NCI-H748 (cell line): ENCODE measurements around the gene POMT1.
"Not testable (repeated sequence)": the region's sequence is repeated elsewhere in the genome, so short reads cannot be mapped to it uniquely, and the experiment has no call there.

ENCODE experiments used
- DNase-seq: peaks from one replicate; lab custom pipeline; 2025; ENCODE audit not compliant: unreplicated experiment; lab: John Stamatoyannopoulos, UW

POMT1 gene

GRCh38 chr9:131495785-131496184 is 6.9 kb upstream of the POMT1 start:
- no peak for DNase-seq

GRCh38 chr9:131496844-131497405 is 5.8 kb upstream of the POMT1 start:
- DNase-seq, result no peak

GRCh38 chr9:131499254-131499767 is 3.4 kb upstream of the POMT1 start:
- no peak for DNase-seq

- no peak for DNase-seq
These were observed 2.3 kb upstream of the POMT1 start for GRCh38 chr9:131500377-131500776.

DNA sequence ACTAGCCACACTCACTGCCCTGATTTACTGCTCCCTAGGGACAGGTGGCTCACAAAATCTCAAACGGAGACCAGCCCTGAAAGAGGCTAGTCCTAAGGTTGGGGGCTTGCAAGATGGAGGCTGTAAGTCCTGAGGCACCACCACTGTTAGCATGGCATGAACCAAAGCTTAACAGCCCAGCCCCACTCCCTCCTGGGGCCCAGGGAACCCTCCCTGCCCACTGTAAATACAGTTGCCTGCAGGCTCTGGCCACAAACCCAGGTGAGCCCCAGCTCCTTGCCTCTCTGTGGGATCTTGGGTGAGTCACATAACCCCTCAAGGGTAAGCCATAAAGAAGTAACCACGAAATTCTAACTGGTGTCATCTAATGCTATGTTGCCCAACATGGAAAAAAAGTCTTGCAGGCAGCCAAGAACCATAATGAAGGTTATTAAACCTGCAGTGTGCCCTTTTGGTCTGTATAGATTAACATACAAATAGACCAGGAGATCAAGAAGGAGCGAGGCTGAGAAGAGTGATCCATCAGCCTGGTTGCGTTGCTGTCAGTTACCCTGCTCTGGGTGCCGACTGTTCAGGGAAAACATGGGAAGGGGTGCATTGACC is 1.7 kb upstream of the POMT1 start:
- no peak for DNase-seq

DNA sequence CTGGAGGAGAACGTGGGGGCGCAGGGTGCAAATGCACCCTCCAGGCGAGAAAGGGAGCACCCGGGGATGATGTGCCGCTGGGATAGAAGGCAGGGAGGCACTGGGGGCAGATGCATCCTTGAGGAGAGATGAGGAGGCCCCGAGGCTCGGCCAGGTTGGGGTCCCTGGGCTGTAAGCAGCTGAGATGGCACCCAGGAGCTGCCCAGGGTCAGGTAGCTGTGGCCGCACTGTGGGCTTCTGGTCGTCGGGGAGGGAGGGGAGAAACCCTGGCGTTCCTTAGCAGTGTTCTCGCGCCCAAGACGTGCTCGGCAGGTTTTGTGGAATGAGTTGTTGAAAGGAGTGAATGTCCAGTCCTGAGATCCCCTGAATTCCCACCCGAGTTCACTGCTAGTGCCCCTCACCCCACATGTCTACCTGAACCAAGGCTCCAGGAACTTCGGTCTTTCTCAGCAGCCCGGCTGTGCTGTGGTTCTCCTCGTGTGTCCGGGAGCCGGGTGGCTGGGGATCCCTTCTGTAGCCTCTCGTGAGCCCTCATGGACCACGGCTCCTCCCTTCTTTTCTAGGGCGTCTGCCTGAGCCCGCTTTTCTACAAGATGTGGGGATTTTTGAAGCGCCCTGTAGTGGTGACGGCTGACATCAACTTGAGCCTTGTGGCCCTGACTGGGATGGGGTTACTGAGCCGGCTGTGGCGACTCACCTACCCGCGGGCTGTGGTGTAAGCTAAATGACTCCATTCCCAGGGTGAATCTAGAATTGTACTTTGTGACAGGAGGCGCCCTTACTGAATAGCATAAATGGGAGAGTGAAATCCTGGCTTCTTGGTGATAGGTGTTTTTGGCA is 1.1 kb downstream of the POMT1 start:
- DNase-seq, result no peak

DNA sequence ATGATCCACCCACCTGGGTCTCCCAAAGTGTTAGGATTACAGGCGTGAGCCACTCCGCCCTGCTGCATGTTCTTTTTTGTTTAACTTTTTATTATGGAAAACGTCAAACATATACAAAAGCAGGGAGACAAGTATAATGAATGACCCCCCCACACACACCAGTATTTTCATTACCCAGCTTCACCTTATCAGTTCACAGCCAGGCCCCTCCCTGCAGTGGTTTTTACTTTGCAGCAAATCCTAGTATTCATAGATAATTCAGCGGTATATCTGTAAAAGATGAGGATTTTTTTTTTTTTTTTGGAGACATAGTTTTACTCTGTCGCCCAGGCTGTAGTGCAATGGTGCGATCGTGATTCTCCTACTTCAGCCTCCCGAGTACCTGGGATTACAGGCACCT is 2.3 kb downstream of the POMT1 start:
- no peak for DNase-seq

DNA sequence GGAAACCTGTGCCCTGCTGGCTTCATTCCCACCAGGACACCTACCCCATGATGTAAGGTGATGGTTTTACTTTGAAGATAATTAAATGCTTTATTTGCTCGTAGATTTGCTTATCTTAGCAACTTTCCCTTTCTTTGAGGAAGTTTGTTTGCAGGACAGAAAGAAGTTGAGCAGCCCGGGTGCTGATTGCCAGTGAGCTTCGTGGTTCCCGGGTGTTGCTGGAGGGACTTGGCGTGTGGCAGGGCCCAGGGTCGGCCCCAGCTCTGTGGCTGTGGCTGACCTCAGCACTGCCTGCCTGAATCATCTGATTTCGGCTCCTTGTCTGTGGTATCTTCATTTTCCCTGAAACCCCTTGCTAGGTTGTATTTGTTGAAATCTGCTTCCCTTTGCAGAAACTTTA is 8.7 kb downstream of the POMT1 start:
- no peak for DNase-seq

DNA sequence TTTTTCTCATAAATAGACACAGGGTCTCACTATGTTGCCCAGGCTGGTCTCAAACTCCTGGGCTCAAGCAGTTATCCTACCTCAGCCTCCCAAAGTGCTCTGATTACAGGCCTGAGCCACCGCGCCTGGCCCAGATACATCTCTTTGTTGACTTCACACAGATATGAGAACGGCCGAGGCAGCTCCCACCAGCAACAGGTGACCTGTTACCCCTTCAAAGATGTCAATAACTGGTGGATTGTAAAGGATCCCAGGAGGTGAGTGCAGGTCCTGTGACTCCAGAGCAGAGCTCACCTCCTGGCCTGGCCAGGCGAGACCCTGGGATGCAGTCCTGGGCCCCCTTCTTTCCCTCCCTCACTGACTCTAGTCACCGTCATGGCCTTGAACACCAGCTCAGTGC is 9.2 kb downstream of the POMT1 start:
- DNase-seq, result no peak

DNA sequence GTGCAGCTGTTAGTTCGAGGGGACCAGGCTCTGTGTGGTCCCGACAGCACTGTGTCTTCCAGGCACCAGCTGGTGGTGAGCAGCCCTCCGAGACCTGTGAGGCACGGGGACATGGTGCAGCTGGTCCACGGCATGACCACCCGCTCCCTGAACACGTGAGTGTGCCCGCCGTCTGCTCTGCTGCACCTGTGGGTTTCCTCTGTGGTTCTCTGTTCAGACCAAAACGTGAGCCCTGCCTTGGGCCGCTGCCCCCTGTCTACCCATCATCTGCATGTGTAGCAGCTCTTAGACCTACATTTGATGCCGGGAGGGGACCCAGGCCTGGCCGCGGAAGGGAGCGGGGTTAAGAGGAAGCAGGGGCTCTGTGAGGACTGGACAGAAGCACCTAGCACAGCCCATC is 10.5 kb downstream of the POMT1 start:
- no peak for DNase-seq

GRCh38 chr9:131515559-131516031 is 12.9 kb downstream of the POMT1 start:
- not testable (repeated sequence) for DNase-seq

- no peak for DNase-seq
These were observed 13.4 kb downstream of the POMT1 start for GRCh38 chr9:131516100-131516499.

- DNase-seq, result no peak
These were observed 14.2 kb downstream of the POMT1 start for GRCh38 chr9:131516930-131517329.

DNA sequence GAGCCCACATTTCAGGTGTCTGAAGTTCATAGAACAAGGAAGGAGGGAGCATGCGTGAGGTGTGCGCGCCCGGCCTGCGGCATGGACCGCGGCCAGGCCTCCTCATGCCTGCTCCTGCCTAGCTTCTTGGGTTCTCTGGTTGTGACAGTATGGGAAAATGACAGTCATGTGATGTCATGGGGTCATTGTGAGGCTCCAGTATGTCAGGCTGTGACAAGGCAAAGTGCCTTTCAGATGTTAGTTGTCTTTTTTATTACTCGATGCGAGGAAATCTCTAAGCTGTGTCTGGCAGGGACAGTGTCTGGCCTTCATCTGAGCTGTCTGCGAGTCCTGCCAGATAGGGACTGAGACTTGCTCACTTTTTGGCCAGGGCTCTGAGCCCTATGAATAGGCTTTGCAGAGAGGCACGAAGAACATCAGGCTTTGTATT is 15.1 kb downstream of the POMT1 start:
- DNase-seq, result no peak

GRCh38 chr9:131518553-131518952 is 15.8 kb downstream of the POMT1 start:
- no peak for DNase-seq

DNA sequence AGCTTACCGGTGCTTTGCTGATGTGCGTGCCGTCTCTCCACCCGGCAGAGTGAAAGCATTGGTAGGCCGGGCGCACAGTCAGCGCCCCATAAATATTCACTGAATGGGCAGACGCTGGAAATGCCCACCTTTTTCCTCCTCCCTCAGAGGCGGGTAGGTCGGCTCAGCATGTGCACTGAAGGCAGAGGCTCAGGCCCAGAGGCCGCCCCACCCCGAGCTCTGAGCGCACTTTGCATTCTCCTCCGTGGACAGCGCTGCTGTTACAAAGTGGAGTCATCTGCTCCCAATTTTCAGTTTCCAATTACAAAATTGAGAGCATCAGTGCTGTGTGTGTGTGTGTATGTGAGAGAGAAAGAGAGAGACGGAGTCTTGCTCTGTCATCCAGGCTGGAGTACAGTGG is 17.8 kb downstream of the POMT1 start:
- no peak for DNase-seq

DNA sequence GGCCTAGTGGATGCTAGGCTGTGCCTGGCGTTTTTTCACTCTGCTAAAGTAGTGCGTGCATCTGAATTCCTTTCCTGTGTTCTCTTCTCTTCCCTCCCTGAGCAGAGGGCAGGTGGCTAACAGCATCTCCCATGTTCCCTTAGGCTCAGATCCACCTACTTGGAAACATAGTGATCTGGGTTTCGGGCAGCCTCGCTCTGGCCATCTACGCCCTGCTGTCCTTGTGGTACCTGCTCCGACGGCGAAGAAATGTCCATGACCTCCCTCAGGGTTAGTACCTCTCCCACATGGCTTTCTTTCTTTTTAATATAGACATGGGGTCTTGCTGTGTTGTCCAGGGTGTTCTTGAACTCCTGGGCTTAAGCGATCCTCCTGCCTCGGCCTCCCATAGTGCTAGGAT is 18.5 kb downstream of the POMT1 start:
- DNase-seq, result no peak

DNA sequence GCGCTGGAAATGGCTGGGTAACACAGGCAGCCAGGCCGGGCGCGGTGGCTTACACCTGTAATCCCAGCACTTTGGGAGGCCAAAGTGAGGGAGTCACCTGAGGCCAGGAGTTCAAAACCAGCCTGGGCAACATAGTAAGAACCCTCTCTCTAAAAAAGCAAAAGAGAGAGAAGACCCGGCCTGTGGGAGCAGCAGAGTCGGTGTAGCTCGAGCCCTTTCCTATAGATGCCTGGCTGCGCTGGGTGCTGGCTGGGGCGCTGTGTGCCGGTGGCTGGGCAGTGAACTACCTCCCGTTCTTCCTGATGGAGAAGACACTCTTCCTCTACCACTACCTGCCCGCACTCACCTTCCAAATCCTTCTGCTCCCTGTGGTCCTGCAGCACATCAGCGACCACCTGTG is 19.1 kb downstream of the POMT1 start:
- no peak for DNase-seq

- DNase-seq, result no peak
These were observed 19.8 kb downstream of the POMT1 start for GRCh38 chr9:131522257-131523085.

GRCh38 chr9:131523086-131523388 is 20.3 kb downstream of the POMT1 start:
- DNase-seq, result no peak
